HEK293 (cell line): ENCODE data around the gene ALS2.

ENCODE experiments used
- ATF2 ChIP-seq: fragments of 450-650 bp; formaldehyde crosslinking; IDR thresholded peaks from 2 replicates; pipeline ENCODE4 v1.5.1; 2016; ENCODE audit warnings: missing biosample characterization, missing genetic modification characterization, low read depth
- BCL11B ChIP-seq: fragments of 450-650 bp; formaldehyde crosslinking; IDR thresholded peaks from 2 replicates; pipeline ENCODE4 v1.5.1; 2016; ENCODE audit warnings: low read depth, missing biosample characterization, missing genetic modification characterization
- OSR2 ChIP-seq: fragments of 450-650 bp; formaldehyde crosslinking; IDR thresholded peaks from 2 replicates; pipeline ENCODE4 v1.5.1; 2016; ENCODE audit warnings: missing biosample characterization, missing genetic modification characterization
- OVOL3 ChIP-seq: fragments of 450-650 bp; formaldehyde crosslinking; IDR thresholded peaks from 2 replicates; pipeline ENCODE4 v1.5.1; 2016; ENCODE audit warnings: missing biosample characterization, missing genetic modification characterization
- PRDM10 ChIP-seq: fragments of 450-650 bp; formaldehyde crosslinking; IDR thresholded peaks from 2 replicates; pipeline ENCODE4 v1.5.1; 2016; ENCODE audit warnings: missing biosample characterization, missing genetic modification characterization
- PRDM4 ChIP-seq: fragments of 450-650 bp; formaldehyde crosslinking; IDR thresholded peaks from 2 replicates; pipeline ENCODE4 v1.5.1; 2017; ENCODE audit warnings: missing biosample characterization, missing genetic modification characterization
- SP2 ChIP-seq: fragments of 450-650 bp; formaldehyde crosslinking; IDR thresholded peaks from 2 replicates; pipeline ENCODE4 v1.5.1; 2016; ENCODE audit warnings: missing biosample characterization, missing genetic modification characterization
- WT1 ChIP-seq: fragments of 450-650 bp; formaldehyde crosslinking; IDR thresholded peaks from 2 replicates; pipeline ENCODE4 v1.5.1; 2016; ENCODE audit warnings: missing biosample characterization, missing genetic modification characterization
- ZBTB1 ChIP-seq: fragments of 450-650 bp; formaldehyde crosslinking; IDR thresholded peaks from 2 replicates; pipeline ENCODE4 v1.5.1; 2016; ENCODE audit warnings: missing biosample characterization, missing genetic modification characterization
- ZNF10 ChIP-seq: fragments of 450-650 bp; formaldehyde crosslinking; IDR thresholded peaks from 2 replicates; pipeline ENCODE4 v1.5.1; 2017; ENCODE audit warnings: missing biosample characterization, missing genetic modification characterization
- ZNF121 ChIP-seq: fragments of 450-650 bp; formaldehyde crosslinking; IDR thresholded peaks from 2 replicates; pipeline ENCODE4 v1.5.1; 2016; ENCODE audit warnings: missing biosample characterization, missing genetic modification characterization
- ZNF146 ChIP-seq: fragments of 450-650 bp; formaldehyde crosslinking; IDR thresholded peaks from 2 replicates; pipeline ENCODE4 v1.5.1; 2016; ENCODE audit warnings: missing biosample characterization, missing genetic modification characterization
- ZNF155 ChIP-seq: fragments of 450-650 bp; formaldehyde crosslinking; IDR thresholded peaks from 2 replicates; pipeline ENCODE4 v1.5.1; 2016; ENCODE audit warnings: missing biosample characterization, missing genetic modification characterization
- ZNF18 ChIP-seq: fragments of 450-650 bp; formaldehyde crosslinking; IDR thresholded peaks from 2 replicates; pipeline ENCODE4 v1.5.1; 2016; ENCODE audit warnings: missing biosample characterization, missing genetic modification characterization
- ZNF211 ChIP-seq: fragments of 450-650 bp; formaldehyde crosslinking; IDR thresholded peaks from 2 replicates; pipeline ENCODE4 v1.5.1; 2016; ENCODE audit warnings: low read depth, missing biosample characterization, missing genetic modification characterization
- ZNF24 ChIP-seq: fragments of 450-650 bp; formaldehyde crosslinking; IDR thresholded peaks from 2 replicates; pipeline ENCODE4 v1.5.1; 2016; ENCODE audit warnings: missing biosample characterization, missing genetic modification characterization
- ZNF302 ChIP-seq: fragments of 450-650 bp; formaldehyde crosslinking; IDR thresholded peaks from 2 replicates; pipeline ENCODE4 v1.5.1; 2016; ENCODE audit warnings: missing biosample characterization, missing genetic modification characterization, low read depth
- ZNF37A ChIP-seq: fragments of 450-650 bp; IDR thresholded peaks from 2 replicates; pipeline ENCODE4 v1.5.1; 2018; ENCODE audit warnings: missing biosample characterization, missing genetic modification characterization
- ZNF398 ChIP-seq: fragments of 450-650 bp; formaldehyde crosslinking; IDR thresholded peaks from 2 replicates; pipeline ENCODE4 v1.5.1; 2017; ENCODE audit warnings: missing biosample characterization, missing genetic modification characterization
- ZNF433 ChIP-seq: fragments of 450-650 bp; formaldehyde crosslinking; IDR thresholded peaks from 2 replicates; pipeline ENCODE4 v1.5.1; 2016; ENCODE audit warnings: missing biosample characterization, missing genetic modification characterization, low read depth
- ZNF473 ChIP-seq: fragments of 450-650 bp; formaldehyde crosslinking; IDR thresholded peaks from 2 replicates; pipeline ENCODE4 v1.5.1; 2017; ENCODE audit warnings: missing biosample characterization, missing genetic modification characterization
- ZNF529 ChIP-seq: fragments of 450-650 bp; formaldehyde crosslinking; IDR thresholded peaks from 2 replicates; pipeline ENCODE4 v1.5.1; 2017; ENCODE audit warnings: missing genetic modification characterization, missing biosample characterization; ENCODE audit not compliant: insufficient replicate concordance
- ZNF548 ChIP-seq: fragments of 450-650 bp; formaldehyde crosslinking; IDR thresholded peaks from 2 replicates; pipeline ENCODE4 v1.5.1; 2016; ENCODE audit warnings: missing biosample characterization, missing genetic modification characterization
- ZNF580 ChIP-seq: fragments of 450-650 bp; formaldehyde crosslinking; IDR thresholded peaks from 2 replicates; pipeline ENCODE4 v1.5.1; 2016; ENCODE audit warnings: missing biosample characterization, missing genetic modification characterization
- ZNF585B ChIP-seq: fragments of 450-650 bp; formaldehyde crosslinking; IDR thresholded peaks from 2 replicates; pipeline ENCODE4 v1.5.1; 2016; ENCODE audit warnings: missing biosample characterization, missing genetic modification characterization
- ZNF621 ChIP-seq: fragments of 450-650 bp; formaldehyde crosslinking; IDR thresholded peaks from 2 replicates; pipeline ENCODE4 v1.5.1; 2017; ENCODE audit warnings: missing biosample characterization, missing genetic modification characterization
- ZNF654 ChIP-seq: fragments of 450-650 bp; formaldehyde crosslinking; IDR thresholded peaks from 2 replicates; pipeline ENCODE4 v1.5.1; 2016; ENCODE audit warnings: low read depth, missing biosample characterization, missing genetic modification characterization
- ZNF707 ChIP-seq: fragments of 450-650 bp; formaldehyde crosslinking; IDR thresholded peaks from 2 replicates; pipeline ENCODE4 v1.5.1; 2016; ENCODE audit warnings: missing biosample characterization, missing genetic modification characterization
- ZNF777 ChIP-seq: fragments of 450-650 bp; formaldehyde crosslinking; IDR thresholded peaks from 2 replicates; pipeline ENCODE4 v1.5.1; 2017; ENCODE audit warnings: missing biosample characterization, missing genetic modification characterization, borderline replicate concordance
- ZNF837 ChIP-seq: fragments of 450-650 bp; formaldehyde crosslinking; IDR thresholded peaks from 2 replicates; pipeline ENCODE4 v1.5.1; 2016; ENCODE audit warnings: missing biosample characterization, missing genetic modification characterization

Gene ALS2

GRCh38 chr2:201777869-201778268 is 2.9 kb downstream of the ALS2 start (continued):
- no peak for TF ChIP-seq ZNF473 (tag by site-specific recombination)
- no peak for TF ChIP-seq OVOL3 (tag by site-specific recombination)
- TF ChIP-seq WT1 = peak; percentile 45; the same call in 1 of the 2 replicates
- TF ChIP-seq PRDM10 (tag by site-specific recombination) = peak; percentile 76
- TF ChIP-seq OSR2 (tag by site-specific recombination) = peak; percentile 26; the same call in 1 of the 2 replicates
- TF ChIP-seq ZNF707 (tag by site-specific recombination) = no peak
- no peak for TF ChIP-seq ZNF548
- 0 out of 2 replicates have a peak, but pooled peaks have one; percentile 15 for TF ChIP-seq ZNF580 (tag by site-specific recombination)
- no peak for TF ChIP-seq ATF2 (tag by site-specific recombination)
- TF ChIP-seq BCL11B (tag by site-specific recombination) = no peak
- TF ChIP-seq ZNF654 (tag by site-specific recombination) = no peak
- no peak for TF ChIP-seq ZNF302 (tag by site-specific recombination)
- no peak for TF ChIP-seq ZNF37A (tag by site-specific recombination)
- no peak for TF ChIP-seq ZNF621 (tag by site-specific recombination)
- TF ChIP-seq SP2 (tag by site-specific recombination) = no peak
- TF ChIP-seq ZNF211 (tag by site-specific recombination) = no peak
- no peak for TF ChIP-seq ZNF837 (tag by site-specific recombination)
- no peak for TF ChIP-seq ZNF155
- no peak for TF ChIP-seq ZNF18 (tag by site-specific recombination)
- no peak for TF ChIP-seq ZNF398 (tag by site-specific recombination)
- TF ChIP-seq PRDM4 (tag by site-specific recombination) = 0 out of 2 replicates have a peak, but pooled peaks have one; percentile 25
- TF ChIP-seq ZNF529 = no peak
- no peak for TF ChIP-seq ZNF121 (tag by site-specific recombination)
- TF ChIP-seq ZNF24 (tag by site-specific recombination) = no peak
- no peak for TF ChIP-seq ZNF433 (tag by site-specific recombination)
- TF ChIP-seq ZNF10 (tag by site-specific recombination) = no peak
- TF ChIP-seq ZNF777 (tag by site-specific recombination) = no peak
- TF ChIP-seq ZBTB1 = no peak
- TF ChIP-seq ZNF585B (tag by site-specific recombination) = no peak
- TF ChIP-seq ZNF146 (tag by site-specific recombination) = no peak
